D721Med (cell line): ENCODE measurements around the gene SARM1.
A peak's percentile ranks its signal among the peaks of the same experiment; 100 is the strongest.

Source experiments
- DNase-seq: peaks from one replicate; pipeline ENCODE4 v3.0.0; 2011; ENCODE audit warnings: low spot score; ENCODE audit not compliant: insufficient read length
- FAIRE-seq: peaks from 2 replicates; lab custom pipeline; 2011; peaks lifted over from hg19 to GRCh38; lab: Jason Lieb, UNC
- TF ChIP-seq, protein P1 (sequence below): IDR thresholded peaks from 2 replicates; pipeline ENCODE4 v1.5.1; 2012; ENCODE audit warnings: mild to moderate bottlenecking, control low read depth; ENCODE audit not compliant: insufficient read depth; ENCODE audit errors: missing control alignments

SARM1 gene

DNA sequence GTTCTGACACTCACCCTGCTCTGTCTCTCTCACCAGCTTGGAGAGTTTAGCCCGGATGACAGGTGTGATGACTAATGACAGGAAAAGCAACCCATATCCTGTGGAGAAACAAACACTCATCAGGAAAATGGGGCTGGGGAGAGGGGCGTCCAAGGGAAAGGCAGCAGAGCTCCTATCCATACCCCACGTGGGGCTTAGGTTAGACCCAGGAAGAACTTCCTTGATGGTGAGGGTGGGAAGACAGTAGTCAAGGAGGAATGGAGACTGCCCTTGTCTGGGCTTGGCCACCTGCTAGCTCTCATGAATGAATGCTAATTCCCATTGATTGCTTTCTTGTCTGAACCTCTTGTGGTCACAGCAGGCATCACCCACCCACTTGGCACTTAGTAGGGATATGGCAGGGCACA, 30.7 kb downstream of the SARM1 start:
- FAIRE-seq (no peak), DNase-seq (no peak)
- TF ChIP-seq, protein P1, sequence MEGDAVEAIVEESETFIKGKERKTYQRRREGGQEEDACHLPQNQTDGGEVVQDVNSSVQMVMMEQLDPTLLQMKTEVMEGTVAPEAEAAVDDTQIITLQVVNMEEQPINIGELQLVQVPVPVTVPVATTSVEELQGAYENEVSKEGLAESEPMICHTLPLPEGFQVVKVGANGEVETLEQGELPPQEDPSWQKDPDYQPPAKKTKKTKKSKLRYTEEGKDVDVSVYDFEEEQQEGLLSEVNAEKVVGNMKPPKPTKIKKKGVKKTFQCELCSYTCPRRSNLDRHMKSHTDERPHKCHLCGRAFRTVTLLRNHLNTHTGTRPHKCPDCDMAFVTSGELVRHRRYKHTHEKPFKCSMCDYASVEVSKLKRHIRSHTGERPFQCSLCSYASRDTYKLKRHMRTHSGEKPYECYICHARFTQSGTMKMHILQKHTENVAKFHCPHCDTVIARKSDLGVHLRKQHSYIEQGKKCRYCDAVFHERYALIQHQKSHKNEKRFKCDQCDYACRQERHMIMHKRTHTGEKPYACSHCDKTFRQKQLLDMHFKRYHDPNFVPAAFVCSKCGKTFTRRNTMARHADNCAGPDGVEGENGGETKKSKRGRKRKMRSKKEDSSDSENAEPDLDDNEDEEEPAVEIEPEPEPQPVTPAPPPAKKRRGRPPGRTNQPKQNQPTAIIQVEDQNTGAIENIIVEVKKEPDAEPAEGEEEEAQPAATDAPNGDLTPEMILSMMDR = no peak

- no peak for FAIRE-seq
- no peak for DNase-seq
- TF ChIP-seq, protein P1 = no peak
Measured at GRCh38 chr17:28402844-28403243, 31.4 kb downstream of the SARM1 start.

- TF ChIP-seq, protein P1 = no peak
- no peak for DNase-seq
- FAIRE-seq = no peak
Measured at GRCh38 chr17:28404007-28404406, 32.5 kb downstream of the SARM1 start.

DNA sequence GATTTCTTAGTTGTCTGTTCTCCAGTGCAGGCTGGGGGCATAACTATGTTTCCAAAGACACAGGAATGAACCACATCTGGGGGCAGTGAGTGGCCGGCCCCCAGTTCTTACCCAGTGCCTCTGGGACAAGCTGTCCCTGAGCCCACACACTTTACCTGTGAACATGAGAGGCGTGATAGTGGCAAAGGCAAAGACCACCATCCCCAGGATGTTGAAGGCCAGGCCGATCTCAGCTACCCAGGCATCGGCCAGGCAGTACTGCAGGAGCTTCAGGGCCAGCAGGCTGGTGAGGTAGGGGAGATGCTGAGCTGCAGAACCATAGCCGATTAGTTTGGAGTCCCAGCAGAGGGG, 32.9 kb downstream of the SARM1 start:
- no peak for FAIRE-seq
- DNase-seq = no peak
- TF ChIP-seq, protein P1 = no peak

- TF ChIP-seq, protein P1 = no peak
- DNase-seq (no peak), FAIRE-seq (no peak)
Measured at GRCh38 chr17:28404812-28405570, 33.5 kb downstream of the SARM1 start.

DNA sequence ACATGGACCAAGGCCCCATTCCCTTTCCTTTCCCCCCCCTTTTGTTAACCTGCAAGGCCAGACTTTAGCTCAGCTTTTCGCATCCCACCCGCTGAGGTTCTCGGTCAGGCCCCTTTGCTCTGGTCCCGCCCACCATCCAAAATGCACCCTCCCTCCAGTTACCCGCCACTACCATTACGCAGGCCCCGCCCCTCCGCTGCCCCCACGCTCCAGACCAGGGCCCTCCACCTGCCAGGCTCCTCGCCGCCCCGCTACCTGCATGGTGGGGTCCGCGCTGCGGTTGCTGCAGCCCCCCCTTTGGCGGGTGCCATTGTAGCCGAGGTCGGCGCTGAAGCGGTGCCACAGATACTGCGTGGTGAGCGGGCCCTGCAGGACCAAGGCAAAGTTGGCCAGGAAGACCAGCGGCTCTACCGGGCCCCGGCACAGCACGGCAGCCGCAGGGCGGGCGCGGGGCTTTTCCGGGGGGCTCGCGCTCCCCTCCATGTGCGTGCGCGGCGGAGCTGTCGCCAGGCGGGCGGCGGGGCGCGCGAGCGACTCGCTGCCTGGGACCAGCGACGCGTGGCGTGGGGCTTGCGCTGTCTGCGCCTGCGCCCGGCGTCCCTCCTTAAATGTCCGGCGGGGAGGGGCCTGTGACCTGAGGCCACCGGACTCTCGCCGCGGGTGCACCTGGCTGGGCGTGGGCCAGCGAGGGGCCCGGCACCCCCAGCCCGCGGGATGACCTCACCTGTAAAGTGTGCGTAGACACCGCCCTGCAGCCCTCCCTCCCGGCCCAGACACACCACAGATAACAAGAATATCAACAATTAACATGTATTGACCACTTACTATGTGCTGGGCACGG, 34.4 kb downstream of the SARM1 start, which contains the start of gene SLC46A1:
TSS of gene SLC46A1 (minus strand) at position 581 of the 841 bp plus-strand sequence. CDS start at position 483, 98 bp downstream.
- DNase-seq (peak; percentile 58), FAIRE-seq (no peak)
- TF ChIP-seq, protein P1 = no peak

DNA sequence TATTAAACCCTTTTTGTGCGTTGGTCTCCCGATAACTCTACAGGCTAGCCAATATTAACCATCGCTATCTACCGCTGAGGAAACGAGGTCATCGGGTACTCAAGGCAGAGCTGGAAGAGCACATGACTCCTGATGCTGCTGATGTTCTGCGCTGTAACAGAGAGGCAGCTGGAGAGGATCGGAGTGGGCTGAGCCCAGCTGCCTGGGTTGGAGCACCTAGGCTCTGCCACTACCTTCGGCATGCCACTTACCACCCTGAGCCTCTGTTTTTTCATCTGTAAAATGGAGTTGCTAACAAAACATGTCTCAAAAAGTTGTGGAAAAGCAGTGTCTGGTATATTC, 35.0 kb downstream of the SARM1 start:
- TF ChIP-seq, protein P1 = no peak
- DNase-seq (no peak), FAIRE-seq (no peak)
